HG03095 (cell line): ENCODE results near the gene NDUFS2.

Source experiments
- ATAC-seq: cut with Tn5 transposase; IDR thresholded peaks from one replicate; pipeline ENCODE4 v1.9.1; 2021; ENCODE audit warnings: moderate library complexity; ENCODE audit not compliant: unreplicated experiment

NDUFS2 gene

DNA sequence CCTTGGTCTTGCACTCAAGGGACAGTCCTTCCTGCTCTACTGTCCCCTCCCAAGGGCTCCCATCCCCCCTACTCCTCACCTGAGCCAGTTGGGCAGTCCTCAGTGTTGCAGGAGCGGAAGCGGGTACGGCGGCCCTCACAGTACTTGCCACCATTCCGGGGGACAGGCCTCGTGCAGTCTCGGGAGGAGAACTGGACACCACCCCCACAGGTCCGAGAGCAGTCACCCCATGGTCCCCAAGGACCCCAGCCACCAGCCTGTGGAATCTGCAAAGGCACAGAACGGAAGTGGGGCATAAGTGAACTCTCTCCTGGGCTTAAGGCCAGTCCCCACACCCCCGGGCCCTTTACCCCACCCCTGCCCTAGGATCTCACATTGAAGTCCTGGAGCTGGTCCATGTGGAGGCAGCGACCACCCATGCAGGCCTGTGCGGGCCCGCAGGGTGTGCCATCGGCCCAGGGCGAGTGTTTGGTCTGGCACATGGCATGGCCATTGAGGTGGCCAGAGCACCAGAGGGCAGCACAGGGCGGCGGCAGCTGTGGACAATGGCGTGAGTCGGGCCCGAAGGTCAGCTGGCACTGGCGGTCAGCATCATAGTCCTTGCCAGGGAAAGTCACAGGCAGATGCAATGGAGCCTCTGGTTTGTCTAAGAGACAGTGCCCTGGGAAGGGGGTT lies 8.5 kb upstream of the NDUFS2 start:
- ATAC-seq, result no peak

DNA sequence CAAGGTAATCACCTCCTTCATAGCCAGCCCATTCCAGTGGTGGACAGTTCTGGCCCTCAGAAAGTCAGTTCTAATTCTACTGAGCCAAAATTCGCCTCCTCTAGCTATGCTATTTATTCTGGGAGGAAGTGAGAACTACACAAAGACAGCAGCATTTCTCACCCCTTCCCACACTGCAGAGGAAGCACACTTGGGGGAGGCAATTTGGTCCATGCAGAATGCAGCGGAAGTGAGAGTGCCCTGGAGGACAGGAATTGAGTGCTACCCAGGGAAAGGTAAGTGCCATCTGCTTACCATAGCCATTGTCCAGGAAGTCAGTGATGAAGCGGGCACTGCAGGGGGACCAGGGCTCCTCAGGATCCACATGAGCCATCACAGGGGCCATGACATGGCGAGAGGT lies 7.0 kb upstream of the NDUFS2 start:
- peak; percentile 45 for ATAC-seq

DNA sequence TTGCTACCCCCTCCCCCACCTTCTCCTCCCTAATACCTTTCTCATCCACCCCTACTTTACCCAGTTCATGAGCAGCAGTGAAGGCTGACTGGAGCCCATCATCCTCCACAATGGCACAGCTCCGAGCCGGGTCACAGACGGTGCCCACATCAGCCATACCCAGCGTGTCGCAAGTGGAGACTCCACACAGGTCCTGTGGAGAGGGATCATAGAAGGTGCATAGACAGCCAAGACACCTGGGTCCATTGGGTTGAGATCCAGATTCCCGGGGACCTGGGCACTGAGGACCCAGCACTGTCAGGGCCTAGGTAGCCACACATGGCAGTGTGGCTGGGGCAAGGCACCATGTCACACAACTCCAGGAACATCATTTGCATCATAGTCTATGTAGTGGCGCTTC lies 6.1 kb upstream of the NDUFS2 start:
- no peak for ATAC-seq

DNA sequence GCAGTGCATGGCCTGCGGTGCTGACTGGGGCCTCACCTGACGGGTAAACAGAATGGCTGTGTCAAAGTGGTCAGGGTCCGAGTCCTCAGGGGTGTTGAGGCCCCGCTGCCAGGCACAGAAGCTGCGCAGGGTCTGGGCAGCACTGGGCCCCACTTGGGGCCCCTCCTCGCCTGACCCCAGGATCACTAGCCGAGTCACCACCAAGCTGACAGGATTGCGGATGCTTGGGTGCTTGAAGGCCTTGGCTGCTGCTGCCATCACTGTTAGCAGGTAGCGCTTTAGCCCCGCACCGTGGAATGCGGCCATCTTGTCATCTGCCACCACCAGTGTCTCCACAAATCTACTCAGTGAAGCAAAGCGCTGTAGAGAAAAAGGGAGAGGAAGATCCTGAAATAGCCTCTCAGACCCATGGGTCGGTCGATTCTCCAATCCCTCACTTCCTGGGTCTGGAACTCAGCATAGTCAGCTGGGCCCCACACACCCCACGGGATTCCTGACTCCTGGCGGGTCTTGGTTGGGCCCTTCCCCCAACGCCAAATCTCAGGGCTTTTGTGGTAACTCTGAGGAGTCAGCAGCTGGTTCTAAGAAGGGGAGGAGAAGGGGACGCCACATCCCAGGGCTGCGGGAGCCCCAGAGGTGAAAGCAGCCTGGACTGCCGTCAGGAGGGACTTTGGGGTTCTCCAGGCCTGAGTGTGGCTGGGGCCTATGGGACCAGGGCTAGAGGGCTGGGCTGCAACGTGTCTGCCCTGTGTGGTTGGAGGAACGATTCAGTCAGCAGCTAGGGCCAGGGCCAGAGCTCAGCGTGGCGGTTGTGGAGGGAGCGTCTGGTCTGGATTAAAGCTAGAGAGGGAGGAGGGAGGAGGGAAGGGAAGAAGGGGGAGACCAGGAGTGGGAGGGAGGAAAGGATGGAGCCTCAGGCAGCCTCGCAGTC lies 5.4 kb upstream of the NDUFS2 start:
- no peak for ATAC-seq

DNA sequence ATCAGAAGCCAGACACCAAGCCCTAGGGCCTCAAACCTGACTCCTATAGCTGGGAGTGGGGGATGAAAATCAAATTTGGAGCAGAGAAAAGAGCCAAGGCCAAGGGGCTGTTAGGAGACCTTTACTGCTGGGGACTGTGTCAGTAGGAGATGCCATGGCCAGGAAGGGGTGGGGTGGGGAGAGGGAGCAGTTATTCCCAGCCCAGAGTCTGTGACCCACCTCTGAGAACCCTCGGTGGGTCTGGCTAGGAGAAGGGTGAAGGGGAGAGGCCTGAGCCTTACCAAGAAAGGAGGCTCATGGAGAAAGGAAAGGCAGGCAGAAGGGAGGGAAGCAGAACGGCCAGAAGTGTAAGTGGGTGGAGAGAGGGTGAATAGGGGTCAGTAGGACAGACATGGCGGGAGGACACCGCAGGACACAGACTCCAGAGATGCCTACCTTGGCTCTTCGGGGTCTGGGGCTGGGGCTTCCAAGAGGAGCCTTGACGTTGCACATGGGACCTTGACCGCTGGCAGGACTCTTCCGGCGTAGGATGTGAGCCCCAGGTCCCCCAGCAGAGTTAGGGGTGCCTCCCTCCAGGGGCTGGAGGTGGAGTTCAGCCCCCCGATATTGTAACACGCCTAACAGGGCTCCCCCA lies 4.5 kb upstream of the NDUFS2 start:
- ATAC-seq, result no peak

DNA sequence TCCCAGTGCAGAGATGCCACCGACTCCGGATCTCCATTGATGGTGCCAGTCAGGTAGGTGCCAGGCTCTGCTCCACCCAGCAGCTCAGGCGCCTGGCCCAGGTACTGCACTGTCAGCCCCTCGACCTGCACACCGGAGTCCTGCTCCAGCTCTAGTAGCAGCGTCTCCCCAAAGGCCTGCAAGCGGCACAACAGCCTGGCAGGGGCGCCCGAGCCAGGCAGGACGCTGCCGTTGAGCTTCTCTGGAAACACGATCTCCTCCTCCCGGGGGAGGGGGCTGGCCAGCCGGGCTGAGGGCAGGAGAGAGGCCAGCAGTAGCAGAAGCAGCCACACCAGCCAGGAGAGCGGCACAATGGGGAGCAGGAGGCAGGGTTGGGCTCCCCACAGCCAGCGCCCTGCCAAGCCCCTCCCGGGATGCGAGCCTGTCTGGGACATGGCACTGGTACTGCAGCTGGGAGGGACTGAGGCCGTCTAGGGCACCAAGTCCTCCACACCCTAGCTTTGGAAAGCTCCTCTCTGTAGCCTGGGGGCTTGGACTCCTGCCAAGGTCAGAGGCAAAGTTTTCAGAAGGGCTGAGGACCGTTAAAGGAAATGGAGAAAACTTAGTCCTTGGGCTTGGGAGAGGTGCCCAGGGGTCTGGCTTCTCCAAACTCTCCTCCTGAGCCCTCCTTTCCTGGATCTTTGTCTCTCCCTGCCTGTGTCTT lies 3.8 kb upstream of the NDUFS2 start:
- ATAC-seq, result no peak

DNA sequence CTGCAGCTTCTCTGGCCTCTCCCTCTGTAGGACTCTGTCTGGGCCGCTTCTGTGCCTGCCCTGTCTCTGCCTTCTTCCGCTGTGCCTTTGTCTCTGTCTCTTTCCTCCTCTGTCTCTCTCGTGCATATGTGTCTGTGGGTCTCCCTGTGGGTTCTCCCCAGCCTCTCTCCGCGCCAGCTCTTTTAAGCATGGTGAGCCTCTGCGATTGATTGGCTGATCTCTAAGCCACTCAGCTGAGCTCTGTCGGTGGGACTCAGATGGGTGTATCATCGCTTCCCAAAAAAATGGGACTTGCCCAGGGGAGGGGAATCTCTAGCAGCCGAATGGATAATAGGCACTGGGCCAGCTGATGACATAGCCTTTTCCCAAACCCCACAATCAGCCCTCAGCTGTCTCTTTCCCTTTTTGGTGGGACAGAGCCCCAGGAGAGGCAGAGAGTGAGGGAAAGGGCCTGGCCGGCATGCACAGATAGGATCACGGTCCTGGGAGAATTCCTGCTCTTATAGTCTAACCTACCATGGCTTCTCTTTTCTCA lies 3.2 kb upstream of the NDUFS2 start, which contains the start of gene ADAMTS4:
ADAMTS4 (minus strand) TSS at position 158 of the 535 bp plus-strand sequence. CDS start 427 bp downstream, outside the sequence.
- ATAC-seq, result no peak

DNA sequence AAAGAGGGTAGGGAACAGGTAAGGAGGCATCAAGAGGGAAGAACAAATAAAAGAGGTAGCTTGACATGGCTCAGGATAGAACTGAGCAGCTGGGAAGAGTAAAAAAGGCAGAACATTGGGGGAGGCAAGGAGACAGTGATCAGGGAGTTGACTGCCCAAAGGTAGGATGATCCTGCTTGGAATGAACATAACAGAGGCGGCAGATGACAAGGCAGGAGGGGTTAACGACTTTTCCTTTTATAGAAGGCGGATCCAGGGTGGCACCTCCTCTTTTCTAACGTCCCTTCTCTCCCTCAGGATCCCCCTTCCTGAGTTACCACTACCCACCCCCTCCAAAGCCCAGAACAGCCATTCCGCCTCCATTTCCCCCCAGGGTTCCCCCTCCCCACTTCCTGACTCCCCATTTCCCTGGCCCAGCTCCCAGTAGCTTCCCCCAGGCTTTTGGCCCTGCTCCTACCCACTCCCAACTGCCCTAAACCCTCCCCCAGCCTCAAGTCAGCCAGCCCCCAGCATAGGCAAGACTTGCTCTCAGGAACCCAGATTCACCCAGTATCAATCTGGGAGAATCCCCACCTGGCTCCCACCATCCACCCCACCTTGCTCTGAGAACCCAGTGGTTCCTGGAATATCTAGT lies 2.5 kb upstream of the NDUFS2 start:
- no peak for ATAC-seq

DNA sequence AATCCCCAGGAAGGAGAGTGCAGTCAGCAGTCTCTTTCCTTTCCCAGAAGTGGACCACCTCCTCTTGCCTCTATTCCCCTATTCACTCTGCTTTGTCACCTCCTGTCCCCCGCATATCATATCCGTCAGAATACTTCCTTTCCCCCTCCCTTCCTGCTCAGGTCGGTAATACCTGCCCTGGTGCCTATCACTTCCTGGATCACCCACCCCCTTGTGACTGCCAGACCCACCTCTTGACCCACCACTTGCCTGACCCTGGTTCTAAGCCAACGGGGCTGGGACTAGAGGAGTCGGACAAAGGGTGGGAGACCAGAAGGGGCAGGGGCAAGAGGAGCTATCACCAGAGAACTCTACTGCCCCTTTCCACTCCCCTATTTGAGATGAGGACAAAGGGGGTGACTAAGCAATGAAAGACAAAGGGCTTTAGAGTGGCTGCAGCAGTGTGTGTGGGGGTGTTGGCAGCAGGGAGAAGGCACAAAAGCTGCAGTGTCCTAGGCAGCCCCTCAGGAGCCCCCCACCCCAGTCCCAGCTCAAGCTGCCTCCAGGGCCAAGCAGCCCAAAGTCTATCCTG lies 1.7 kb upstream of the NDUFS2 start:
- ATAC-seq, result no peak

DNA sequence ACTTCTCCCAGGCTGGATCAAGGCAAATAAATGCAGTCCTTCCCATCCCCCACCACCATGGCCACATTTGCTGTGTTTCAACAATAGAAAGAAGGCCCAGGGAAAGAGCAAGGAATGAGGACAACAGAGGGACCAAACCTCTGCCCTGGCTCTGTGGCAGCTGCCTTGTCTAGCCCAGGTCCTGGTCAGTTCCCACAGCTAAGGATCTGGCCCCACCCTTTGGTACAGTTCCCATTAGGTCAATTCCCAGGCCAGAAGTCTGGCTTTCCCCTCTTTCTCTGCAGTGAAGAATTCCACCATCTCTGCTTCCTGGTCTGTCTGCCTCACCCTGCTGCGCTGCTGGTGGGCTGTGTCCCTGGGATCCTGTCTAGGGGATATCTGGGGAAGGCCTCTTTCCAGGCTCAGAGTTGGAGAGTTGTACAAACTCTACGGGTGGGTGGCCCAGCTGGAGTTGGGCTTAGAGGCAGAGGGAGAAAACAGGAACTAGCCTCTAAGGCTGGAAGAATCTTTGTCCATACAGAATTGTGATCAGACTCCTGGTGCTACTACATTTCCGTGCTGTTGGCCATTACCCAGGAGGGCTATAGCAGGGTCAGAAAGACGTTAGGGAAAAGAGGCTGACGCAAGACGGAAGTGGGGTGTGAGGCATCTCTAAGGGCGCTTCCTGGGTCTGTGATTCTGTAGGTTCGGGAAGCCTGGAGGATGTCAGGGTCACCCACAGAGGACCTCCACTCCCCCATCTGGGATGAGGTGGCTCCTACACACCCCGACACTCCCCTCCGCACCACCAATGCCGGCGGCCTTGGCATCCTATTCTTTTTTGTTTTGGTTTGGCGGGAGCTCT lies 953 bp upstream of the NDUFS2 start:
- ATAC-seq, result no peak

DNA sequence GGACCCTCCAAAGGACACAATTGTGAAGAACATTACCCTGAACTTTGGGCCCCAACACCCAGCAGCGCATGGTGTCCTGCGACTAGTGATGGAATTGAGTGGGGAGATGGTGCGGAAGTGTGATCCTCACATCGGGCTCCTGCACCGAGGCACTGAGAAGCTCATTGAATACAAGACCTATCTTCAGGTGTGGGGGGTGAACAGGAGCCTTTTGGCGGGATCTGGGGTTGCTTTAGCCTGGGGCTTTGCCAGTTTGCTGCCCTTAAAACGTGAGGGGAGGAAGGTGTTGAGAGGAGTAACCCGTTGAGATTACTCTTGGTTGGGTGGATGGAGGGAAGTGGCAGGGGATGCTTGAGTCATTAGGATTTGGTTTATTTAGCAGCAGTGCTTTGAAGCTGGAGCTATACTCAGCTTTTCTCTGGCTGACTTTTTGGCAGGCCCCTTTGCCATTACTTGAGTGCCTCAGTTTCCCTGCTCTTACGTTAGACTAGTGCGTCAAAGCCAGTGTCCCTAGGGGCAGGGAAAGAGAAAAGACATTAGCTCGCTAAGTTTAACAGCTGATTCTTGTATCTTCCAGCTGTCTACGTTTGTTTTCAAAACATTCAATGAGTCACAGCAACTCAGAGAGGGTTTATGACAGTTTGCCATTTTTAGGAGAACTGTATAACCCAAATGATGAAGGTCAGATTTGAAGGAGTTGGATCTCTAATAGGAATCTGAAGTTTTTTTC lies 4.4 kb downstream of the NDUFS2 start:
- no peak for ATAC-seq

DNA sequence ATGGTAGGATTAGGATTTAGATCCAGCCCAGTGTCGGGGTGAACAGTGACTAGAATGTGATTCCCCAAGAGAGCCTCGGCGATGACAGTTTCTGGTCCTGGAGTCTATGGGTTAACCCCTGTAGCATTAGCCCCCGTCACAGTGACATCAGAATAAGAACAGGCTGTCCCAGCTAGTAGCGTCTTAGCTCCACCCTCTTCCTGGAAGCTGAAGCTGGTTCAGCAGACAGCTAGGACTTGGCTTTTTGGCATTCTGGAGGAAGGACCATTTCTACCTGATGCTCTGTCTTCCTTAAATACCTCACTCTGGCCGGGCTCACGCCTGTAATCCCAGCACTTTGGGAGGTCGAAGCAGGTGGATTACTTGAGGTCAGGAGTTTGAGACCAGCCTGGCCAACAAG lies 5.0 kb downstream of the NDUFS2 start:
- ATAC-seq, result no peak

DNA sequence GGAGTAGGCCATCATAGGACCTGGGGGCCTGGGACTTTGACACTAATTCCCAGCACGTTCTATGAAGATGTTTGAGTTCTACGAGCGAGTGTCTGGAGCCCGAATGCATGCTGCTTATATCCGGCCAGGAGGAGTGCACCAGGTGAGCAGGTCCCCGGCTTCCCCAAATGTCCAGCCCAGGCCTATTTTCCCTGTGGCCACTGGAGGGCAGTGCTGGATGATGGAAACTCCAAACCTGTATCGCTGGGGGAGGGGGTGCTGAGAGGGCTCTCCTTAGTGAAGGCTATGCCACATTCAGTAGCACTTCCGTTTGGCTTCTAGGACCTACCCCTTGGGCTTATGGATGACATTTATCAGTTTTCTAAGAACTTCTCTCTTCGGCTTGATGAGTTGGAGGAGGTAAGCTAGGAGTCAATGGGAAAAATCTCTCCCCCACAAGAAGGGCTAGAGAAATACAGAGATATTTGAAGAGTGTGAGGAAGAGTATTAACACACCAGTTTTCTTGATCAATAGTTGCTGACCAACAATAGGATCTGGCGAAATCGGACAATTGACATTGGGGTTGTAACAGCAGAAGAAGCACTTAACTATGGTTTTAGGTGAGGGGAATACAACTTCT lies 7.7 kb downstream of the NDUFS2 start:
- ATAC-seq, result peak; percentile 59

DNA sequence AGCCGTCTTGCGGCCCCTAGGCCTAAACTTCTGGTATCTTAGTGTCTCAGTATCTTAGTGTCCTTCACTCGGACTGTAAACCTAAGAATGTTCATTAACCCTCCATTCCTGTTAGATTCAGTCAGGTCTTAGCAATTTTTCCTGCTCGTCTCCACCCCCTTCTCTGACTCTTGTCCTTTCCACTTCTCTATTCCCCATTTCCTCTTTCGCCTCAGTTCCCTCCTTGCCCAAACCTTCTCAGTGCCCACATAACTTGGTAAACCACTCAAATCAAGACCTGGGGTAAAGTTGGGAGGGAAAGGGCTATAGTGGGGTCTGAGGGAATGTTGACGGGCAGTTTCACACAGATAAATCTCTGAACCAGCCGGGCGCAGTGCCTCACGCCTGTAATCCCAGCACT lies 12.2 kb downstream of the NDUFS2 start:
- ATAC-seq, result no peak

DNA sequence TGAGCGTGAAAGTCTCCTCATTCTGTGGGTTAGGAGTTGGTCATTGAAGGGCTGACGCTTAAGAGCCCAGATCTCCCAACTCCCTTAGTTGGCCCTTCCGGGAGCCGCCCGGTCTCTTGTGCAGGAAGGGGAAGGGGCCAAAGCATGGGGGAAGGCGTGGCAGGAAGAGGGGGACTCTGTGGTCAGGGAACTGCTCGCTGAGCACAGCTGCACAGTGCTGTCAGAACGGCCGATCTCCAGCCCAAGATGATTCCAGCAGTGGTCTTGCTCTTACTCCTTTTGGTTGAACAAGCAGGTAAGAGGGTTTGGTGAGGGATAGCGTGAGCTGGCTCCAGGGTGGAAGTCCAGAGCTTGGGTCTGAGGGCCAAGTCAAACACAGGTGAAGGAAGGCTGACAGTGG lies 12.9 kb downstream of the NDUFS2 start, which contains the start of gene FCER1G:
FCER1G (plus strand) TSS at position 220 of the 400 bp plus-strand sequence; CDS start at position 247, 27 bp downstream.
- ATAC-seq, result no peak

DNA sequence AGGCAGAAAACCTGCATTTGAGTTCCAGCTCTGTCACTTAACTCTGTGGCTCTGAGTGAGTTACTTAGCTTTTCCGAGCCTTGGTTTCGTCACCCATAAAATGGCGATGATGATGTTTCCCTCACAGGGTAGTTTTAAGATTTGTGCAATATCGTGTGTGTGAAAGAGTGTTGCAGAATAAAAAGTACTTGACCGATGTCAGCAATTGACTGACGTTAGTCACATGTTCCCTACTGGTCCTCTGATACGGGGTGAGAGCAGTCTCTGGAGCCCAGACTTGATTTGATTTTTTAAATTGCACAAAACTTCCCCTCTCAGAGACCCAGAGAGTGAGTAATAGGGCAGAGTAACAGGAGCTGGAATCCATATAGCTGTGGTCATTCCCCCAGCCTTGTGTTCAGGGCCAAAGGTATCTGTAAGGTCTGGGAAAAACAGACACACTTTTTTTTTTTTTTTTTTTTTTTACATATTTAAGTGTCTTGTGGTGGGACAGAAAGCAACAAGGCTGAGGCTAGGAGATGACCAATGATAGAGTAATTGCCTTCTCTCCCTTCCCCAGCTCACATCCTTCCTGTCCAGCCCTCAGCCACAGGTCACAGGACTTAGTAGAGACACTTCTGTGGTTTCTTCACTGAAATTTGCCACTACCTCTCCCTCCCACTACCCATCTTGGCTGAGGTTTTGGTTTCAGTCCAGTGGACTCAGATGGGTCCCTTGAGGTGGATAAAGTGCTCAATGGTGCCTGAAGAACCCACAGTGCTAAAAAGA lies 15.0 kb downstream of the NDUFS2 start:
- ATAC-seq, result peak; percentile 92

DNA sequence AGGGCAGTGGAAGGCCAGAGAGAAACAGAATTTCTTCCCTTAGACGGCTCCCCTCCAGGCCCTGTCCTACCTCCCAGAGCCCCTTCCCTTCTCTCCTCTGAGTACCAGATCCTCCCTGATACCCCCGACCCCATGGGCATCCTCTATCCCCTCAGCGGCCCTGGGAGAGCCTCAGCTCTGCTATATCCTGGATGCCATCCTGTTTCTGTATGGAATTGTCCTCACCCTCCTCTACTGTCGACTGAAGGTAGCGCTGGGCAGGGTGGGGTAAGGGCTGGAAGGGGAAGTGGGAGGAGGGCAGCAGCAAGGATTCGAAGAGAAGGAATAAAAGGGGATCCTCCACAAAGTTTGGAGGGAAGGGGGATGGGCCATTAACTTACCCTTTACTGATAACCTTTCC lies 15.7 kb downstream of the NDUFS2 start:
- no peak for ATAC-seq
